Measurements from ENCODE around the gene DNAH8. TPM values are rescaled to one million over a fixed set of nuclear protein-coding genes. Genes with fewer than 3 reads are reported as not detected.

DNAH8 gene
- polyA plus RNA-seq, 1 of the 3 experiments (the other 2 are of a cell fraction): not detected

GRCh38 chr6:39005774-39006173, 290.7 kb downstream of the DNAH8 start:
- ChIA-PET POLR2A (no interaction called here), CTCF (interaction anchor here (1.1 to 1.5 kb wide), 2 partner anchors 9 to 297 kb away, joined by 5 to 7 read pairs; no protein-coding TSS in a partner anchor)
- Histone ChIP-seq H3K9ac (no peak overlapping the region), H3K9me2 (no peaks in the 10 kb centered on the region), H3K27me3 (ENCODE audit: insufficient read depth) (no peaks in the 10 kb centered on the region), H2AFZ (ENCODE audit: low read depth) (no peak overlapping the region), H3K79me2 (ENCODE audit: insufficient read depth) (no peaks in the 10 kb centered on the region), H4K20me1 (ENCODE audit: insufficient read depth) (no peaks in the 10 kb centered on the region), H3K4me2 (no peak overlapping the region), H3K4me3 (ENCODE audit: low read depth in 2 of 2, low read length in 1 of 2) (no peak overlapping the region), H3K27ac (ENCODE audit: low read depth in 2 of 2, low read length in 1 of 2) (no peak overlapping the region), H3K4me1 (ENCODE audit: control insufficient read depth in 1 of 2, insufficient read depth in 2 of 2, low read depth in 1 of 2, low read length in 1 of 2) (no peaks in the 10 kb centered on the region), H3K36me3 (replicated peaks in 1 of 2; ENCODE audit: control insufficient read depth in 1 of 2, insufficient read depth in 2 of 2, low read length in 1 of 2) (no peaks in the 10 kb centered on the region), H3F3A (replicated peaks; ENCODE audit: insufficient read depth) (no peaks in the 10 kb centered on the region), H3K9me3 (no peaks in the 10 kb centered on the region)
- TF ChIP-seq EZH2phosphoT487 (IDR thresholded peaks at IDR 0.05; ENCODE audit: borderline replicate concordance, low read depth): no peak
- TF ChIP-seq EP300 (IDR thresholded peaks at IDR 0.05; ENCODE audit: borderline replicate concordance in 1 of 2, low read depth in 1 of 2, low read length in 1 of 2): no peak
- no peak for TF ChIP-seq GABPA (IDR thresholded peaks at IDR 0.05; ENCODE audit: low read depth)
- no peak for DNase-seq
- 27% methylated on average over 3 of the region's 3 CpGs for WGBS (ENCODE audit: low lambda C conversion rate)

GRCh38 chr6:39007575-39007974, 292.5 kb downstream of the DNAH8 start:
- no peaks in the 10 kb centered on the region for H3F3A ChIP-seq (replicated peaks; ENCODE audit: insufficient read depth)
- no peaks in the 10 kb centered on the region for H3K9me2 ChIP-seq
- no peak overlapping the region for H3K4me3 ChIP-seq (ENCODE audit: low read depth in 2 of 2, low read length in 1 of 2)
- no peaks in the 10 kb centered on the region for H3K27me3 ChIP-seq (ENCODE audit: insufficient read depth)
- no peak overlapping the region for H2AFZ ChIP-seq (ENCODE audit: low read depth)
- no peak for TF ChIP-seq NFIC (IDR thresholded peaks at IDR 0.05; ENCODE audit: borderline replicate concordance)
- no peak for TF ChIP-seq SMC3 (IDR thresholded peaks at IDR 0.05; ENCODE audit: low read depth, low read length)
- TF ChIP-seq JUND (IDR thresholded peaks at IDR 0.05): no peak
- TF ChIP-seq REST (IDR thresholded peaks at IDR 0.05; ENCODE audit: low read depth, low read length): no peak
- no peak for TF ChIP-seq YY1 (IDR thresholded peaks at IDR 0.05; ENCODE audit: low read depth)
- TF ChIP-seq IRF3 (IDR thresholded peaks at IDR 0.05; ENCODE audit: low read depth, low read length): no peak
- no peak for TF ChIP-seq CTCF (IDR thresholded peaks at IDR 0.05)
- TF ChIP-seq FOXJ3 (CRISPR knock-in tag; IDR thresholded peaks at IDR 0.05): no peak
- no peak for TF ChIP-seq RFX5 (IDR thresholded peaks at IDR 0.05; ENCODE audit: low read length)
- no peak overlapping the region for H3K27ac ChIP-seq (ENCODE audit: low read depth in 2 of 2, low read length in 1 of 2)
- no peaks in the 10 kb centered on the region for H3K4me1 ChIP-seq (ENCODE audit: control insufficient read depth in 1 of 2, insufficient read depth in 2 of 2, low read depth in 1 of 2, low read length in 1 of 2)
- no peak overlapping the region for H3K4me2 ChIP-seq
- POLR2A ChIA-PET: no interaction called here
- DNase-seq: no peak
- no peaks in the 10 kb centered on the region for H3K36me3 ChIP-seq (replicated peaks in 1 of 2; ENCODE audit: control insufficient read depth in 1 of 2, insufficient read depth in 2 of 2, low read length in 1 of 2)
- CTCF ChIA-PET: interaction anchor here (1.1 to 1.6 kb wide), 3 partner anchors 11 to 295 kb away, joined by 4 to 5 read pairs (median 5); no protein-coding TSS in a partner anchor
- H3K9ac ChIP-seq: no peak overlapping the region
- 20% methylated on average over 3 of the region's 3 CpGs for WGBS (ENCODE audit: low lambda C conversion rate)
- no peaks in the 10 kb centered on the region for H4K20me1 ChIP-seq (ENCODE audit: insufficient read depth)
- no peaks in the 10 kb centered on the region for H3K79me2 ChIP-seq (ENCODE audit: insufficient read depth)
- no peaks in the 10 kb centered on the region for H3K9me3 ChIP-seq
